GM12878 (cell line): ENCODE results near the gene FAT1. TPM values are rescaled to one million over a fixed set of nuclear protein-coding genes. Genes with fewer than 3 reads are reported as not detected.

Experiments used
- ATAC-seq: fragments of 200-7000 bp; cut with Tn5 transposase; 3 replicates; pipeline ENCODE4 v1.9.1; 2020; ENCODE audit warnings: mild to moderate bottlenecking, moderate library complexity
- BruUV-seq: library from RNA; stranded (reverse); fragments of 400-500 nt; replicated peaks from 2 replicates; lab custom pipeline; 2021; lab: Mats Ljungman, UMichigan
- CTCF ChIA-PET: fragments of 300-600 bp; sonication (Branson Sonifier 250); formaldehyde crosslinking; extraction: SDS; loops from one replicate; lab custom pipeline; 2021; ENCODE audit warnings: inconsistent platforms; lab: Yijun Ruan, JAX
- POLR2A ChIA-PET: fragments of 350-600 bp; formaldehyde crosslinking; extraction: SDS; loops from one replicate; lab custom pipeline; 2021; ENCODE audit warnings: inconsistent platforms; lab: Charles Lee
- RAD21 ChIA-PET: fragments of 300-600 bp; sonication (Branson Sonifier 250); formaldehyde crosslinking; loops from one replicate; lab custom pipeline; 2023; ENCODE audit warnings: antibody characterized with exemption; ENCODE audit not compliant: unreplicated experiment; lab: Charles Lee
- SMC1A ChIA-PET: fragments of 300-600 bp; sonication (Branson Sonifier 250); formaldehyde crosslinking; loops from one replicate; lab custom pipeline; 2023; ENCODE audit not compliant: unreplicated experiment, uncharacterized antibody; lab: Charles Lee
- DNase-seq: peaks from one replicate; pipeline ENCODE4 v3.0.0-alpha.2; 2011; ENCODE audit warnings: low read depth, low spot score
- FAIRE-seq: peaks from 3 replicates; lab custom pipeline; 2011; peaks lifted over from hg19 to GRCh38; lab: Jason Lieb, UNC
- H2AFZ ChIP-seq: 2 replicates; pipeline ENCODE4 v1.6.0; 2011; ENCODE audit warnings: low read depth, low read length, control low read depth; ENCODE audit not compliant: control insufficient read depth
- H3K27ac ChIP-seq: 2 replicates; pipeline ENCODE4 v1.5.1; 2011; ENCODE audit warnings: control low read depth; ENCODE audit not compliant: control insufficient read depth, insufficient read depth
- H3K27me3 ChIP-seq, 2 experiments: replicated peaks in 1 of 2; 2 replicates each; pipeline versions ENCODE4 v1.6.0 to v1.6.1; 2011; ENCODE audit warnings: low read length in 1 of 2; ENCODE audit not compliant: control insufficient read depth in 2 of 2, insufficient read depth in 2 of 2
- H3K36me3 ChIP-seq, 2 experiments: 2 replicates each; pipeline ENCODE4 v1.5.1; 2011; ENCODE audit warnings: low read length in 1 of 2; ENCODE audit not compliant: control insufficient read depth in 2 of 2, insufficient read depth in 2 of 2
- H3K4me1 ChIP-seq: 2 replicates; pipeline ENCODE4 v1.6.1; 2011; ENCODE audit warnings: mild to moderate bottlenecking, low read length, moderate library complexity, mixed read lengths; ENCODE audit not compliant: control insufficient read depth, insufficient read depth
- H3K4me2 ChIP-seq: 2 replicates; pipeline ENCODE4 v1.6.0; 2011; ENCODE audit warnings: control low read depth; ENCODE audit not compliant: control insufficient read depth, insufficient read depth
- H3K4me3 ChIP-seq: fragments of 200-600 bp; sonication (generic); 2 replicates; pipeline ENCODE4 v1.5.1; 2016
- H3K79me2 ChIP-seq: 2 replicates; pipeline ENCODE4 v1.6.0; 2011; ENCODE audit warnings: low read length; ENCODE audit not compliant: control insufficient read depth, insufficient read depth
- H3K9ac ChIP-seq: 2 replicates; pipeline ENCODE4 v1.8.0; 2011; ENCODE audit warnings: low read length, control low read depth, mixed read lengths; ENCODE audit not compliant: control insufficient read depth, insufficient read depth
- H3K9me3 ChIP-seq: replicated peaks from 3 replicates; pipeline ENCODE4 v1.5.1; 2011; ENCODE audit warnings: mild to moderate bottlenecking, low read length; ENCODE audit not compliant: control insufficient read depth, insufficient read depth
- H4K20me1 ChIP-seq: 2 replicates; pipeline ENCODE4 v1.6.0; 2011; ENCODE audit not compliant: control insufficient read depth, insufficient read depth
- BCL11A ChIP-seq: IDR thresholded peaks from 2 replicates; pipeline ENCODE4 v1.6.1; 2011; ENCODE audit warnings: low read depth, low read length
- EZH2 ChIP-seq: IDR thresholded peaks from 2 replicates; pipeline ENCODE4 v1.6.1; 2012; ENCODE audit warnings: low read depth, mild to moderate bottlenecking, control low read depth, inconsistent platforms, low read length, borderline replicate concordance; ENCODE audit not compliant: control insufficient read depth
- HDAC6 ChIP-seq: fragments of 200-600 bp; sonication (generic); IDR thresholded peaks from one replicate; pipeline ENCODE4 v1.8.0; 2017; ENCODE audit warnings: antibody characterized with exemption; ENCODE audit not compliant: unreplicated experiment
- LARP7 ChIP-seq: fragments of 450-650 bp; IDR thresholded peaks from 2 replicates; pipeline ENCODE4 v1.6.1; 2017; ENCODE audit warnings: mild to moderate bottlenecking
- MEF2B ChIP-seq: fragments of 450-650 bp; IDR thresholded peaks from 2 replicates; pipeline ENCODE4 v1.6.1; 2018; ENCODE audit warnings: mild to moderate bottlenecking, moderate library complexity; ENCODE audit not compliant: partially characterized antibody, poor library complexity, severe bottlenecking
- NR2C2 ChIP-seq: IDR thresholded peaks from 2 replicates; pipeline ENCODE4 v1.6.1; 2011; ENCODE audit warnings: borderline replicate concordance, low read depth; ENCODE audit not compliant: control insufficient read depth, insufficient read length
- POLR2A ChIP-seq: IDR thresholded peaks from 2 replicates; pipeline ENCODE4 v1.6.1; 2011; ENCODE audit warnings: low read depth, mild to moderate bottlenecking, low read length
- RB1 ChIP-seq: fragments of 450-650 bp; formaldehyde crosslinking; IDR thresholded peaks from 2 replicates; pipeline ENCODE4 v1.6.1; 2017; ENCODE audit warnings: mild to moderate bottlenecking, borderline replicate concordance
- SUPT20H ChIP-seq: IDR thresholded peaks from 2 replicates; pipeline ENCODE4 v1.6.1; 2011; ENCODE audit warnings: low read depth, mild to moderate bottlenecking, low read length, moderate library complexity, borderline replicate concordance; ENCODE audit not compliant: control insufficient read depth
- TARDBP ChIP-seq: IDR thresholded peaks from 2 replicates; pipeline ENCODE4 v1.6.1; 2016; ENCODE audit warnings: borderline replicate concordance
- YBX1 ChIP-seq: fragments of 450-650 bp; IDR thresholded peaks from 2 replicates; pipeline ENCODE4 v1.6.1; 2016; ENCODE audit warnings: antibody characterized with exemption
- YY1 ChIP-seq: IDR thresholded peaks from 2 replicates; pipeline ENCODE4 v1.6.1; 2011; ENCODE audit warnings: low read depth, mild to moderate bottlenecking, low read length
- ZBED1 ChIP-seq: IDR thresholded peaks from 2 replicates; pipeline ENCODE4 v1.6.1; 2016; ENCODE audit warnings: borderline replicate concordance
- ZNF207 ChIP-seq: fragments of 450-650 bp; IDR thresholded peaks from 2 replicates; pipeline ENCODE4 v1.6.1; 2014; ENCODE audit warnings: antibody characterized with exemption, mild to moderate bottlenecking, borderline replicate concordance
- ZNF217 ChIP-seq: fragments of 450-650 bp; IDR thresholded peaks from 2 replicates; pipeline ENCODE4 v1.6.1; 2017; ENCODE audit warnings: antibody characterized with exemption, mild to moderate bottlenecking
- WGBS: methylation state at CpG from one replicate; pipeline ENCODE4 v1.1.6; 2016; ENCODE audit warnings: low lambda C conversion rate; ENCODE audit not compliant: insufficient replicate concordance, insufficient coverage; ENCODE audit errors: missing lambda C conversion rate; 5-methylcytosine and 5-hydroxymethylcytosine counted together
- in situ Hi-C: fragments of 300-500 bp; cut with MboI; formaldehyde crosslinking; loops from 9 replicates; pipeline ENCODE4 v1.14.3; 2018; ENCODE audit warnings: mixed read lengths
- intact Hi-C: fragments of 100-400 bp; cut with micrococcal nuclease; formaldehyde crosslinking; loops from one replicate; pipeline ENCODE4 v1.14.2; 2022; ENCODE audit not compliant: unreplicated experiment
- polyA plus RNA-seq, 11 experiments: library from polyadenylated mRNA; depleted of rRNA in 4 of 11; unstranded in 6 of 11; stranded (reverse) in 5 of 11; fragments of >200 nt; fragmentation: Nextera tagmentation in 4 of 11; fragmentation: Illumina TruSeq in 1 of 11; extraction: Ambion mirVana in 4 of 11; extraction: Trizol in 1 of 11; gene quantifications; 1 replicate in 1 of 11; 2 replicates in 10 of 11; pipeline versions ENCODE4 v1.2.1 to v1.2.3, GENCODE V29; 2011 to 2016; ENCODE audit warnings: inconsistent platforms in 2 of 11, missing spikeins in 2 of 11, low read depth in 1 of 11
- total RNA-seq, 4 experiments: library from RNA; depleted of rRNA in 3 of 4; stranded (reverse); fragments of >200 nt in 3 of 4; fragmentation: Illumina TruSeq in 1 of 4; extraction: Trizol in 1 of 4; gene quantifications; 2 replicates each; pipeline versions ENCODE4 v1.2.1 to v1.2.3, GENCODE V29; 2013 to 2021
- TF ChIP-seq, protein P1 (sequence below): fragments of 450-650 bp; IDR thresholded peaks from 2 replicates; pipeline ENCODE4 v1.6.1; 2016; ENCODE audit warnings: mild to moderate bottlenecking
- TF ChIP-seq, protein P2 (sequence below): IDR thresholded peaks from 2 replicates; pipeline ENCODE4 v1.6.1; 2012; ENCODE audit warnings: low read depth, low read length, improper control_type of control experiment
- TF ChIP-seq, protein P3 (sequence below): fragments of 450-650 bp; IDR thresholded peaks from 2 replicates; pipeline ENCODE4 v1.6.1; 2017; ENCODE audit warnings: borderline replicate concordance
- TF ChIP-seq, protein P4 (sequence below): IDR thresholded peaks from 2 replicates; pipeline ENCODE4 v1.6.1; 2012; ENCODE audit warnings: low read depth, low read length, improper control_type of control experiment

The FAT1 gene
- total and polyA plus RNA-seq, 10 of the 15 experiments (the other 5 are each of a cell fraction or from before 2014, with no cell fraction given): 0.04 to 11.8 (median 0.11) TPM; not detected in 1

GRCh38 chr4:186693894-186694293 lies 29.8 kb downstream of the FAT1 start (continued):
- no peak for TF ChIP-seq EZH2
- TF ChIP-seq POLR2A: no peak
- no peak for TF ChIP-seq ZNF217
- no peak for TF ChIP-seq SUPT20H
- no peak for TF ChIP-seq LARP7

DNA sequence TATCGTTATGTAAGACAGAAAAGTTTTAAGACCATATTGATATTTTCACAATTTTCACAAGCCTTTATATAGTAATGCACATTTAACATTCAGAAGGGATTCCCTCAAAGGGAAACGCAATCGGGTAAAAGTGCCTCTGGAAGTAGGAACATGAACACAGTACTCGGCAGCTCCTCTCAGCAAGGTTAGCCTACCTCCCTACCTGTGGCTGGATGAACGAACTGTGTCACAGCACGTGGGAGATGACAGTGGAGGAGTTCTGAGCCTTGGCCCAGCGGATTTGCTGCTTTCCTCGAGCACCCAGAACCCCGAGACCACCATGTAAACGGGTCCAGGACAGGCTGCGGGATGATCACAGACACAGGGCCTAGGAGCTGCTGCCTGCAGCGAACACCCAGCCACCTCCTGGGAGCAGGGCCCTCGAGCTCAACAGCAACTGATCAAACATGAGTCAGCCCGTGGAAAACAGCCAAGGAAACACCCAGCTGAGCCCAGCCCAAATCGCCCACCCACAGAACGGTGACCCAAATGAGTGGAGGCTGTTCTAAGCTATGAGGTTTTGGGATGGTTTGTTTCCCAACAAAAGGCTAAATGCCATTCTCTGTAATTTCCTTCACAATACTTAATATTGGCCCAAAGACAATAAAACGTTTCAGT lies 30.4 kb downstream of the FAT1 start:
- H3K4me2 ChIP-seq: no peak overlapping the region
- FAIRE-seq: no peak

More for the DNA sequence above, 30.4 kb downstream of the FAT1 start:
- H3K79me2 ChIP-seq: no peaks in the 10 kb centered on the region
- RAD21 ChIA-PET: no interaction called here
- SMC1A ChIA-PET: no interaction called here
- no peaks in the 10 kb centered on the region for H3K36me3 ChIP-seq
- H3K4me1 ChIP-seq: no peaks in the 10 kb centered on the region
- 10% methylated on average over 16 of the region's 17 CpGs for WGBS
- no peaks in the 10 kb centered on the region for H3K27me3 ChIP-seq
- no peaks in the 10 kb centered on the region for H4K20me1 ChIP-seq
- intact Hi-C loops: no loop called here
- CTCF ChIA-PET: no interaction called here
- no peak for ATAC-seq
- no peaks in the 10 kb centered on the region for H3K9me3 ChIP-seq
- H3K4me3 ChIP-seq: no peak overlapping the region
- H3K27ac ChIP-seq: no peak overlapping the region
- in situ Hi-C loops: no loop called here
- H3K9ac ChIP-seq: no peak overlapping the region
- DNase-seq: no peak
- POLR2A ChIA-PET: no interaction called here
- no TSS peak for BruUV-seq
- no peak for TF ChIP-seq YY1
- TF ChIP-seq, protein P1, sequence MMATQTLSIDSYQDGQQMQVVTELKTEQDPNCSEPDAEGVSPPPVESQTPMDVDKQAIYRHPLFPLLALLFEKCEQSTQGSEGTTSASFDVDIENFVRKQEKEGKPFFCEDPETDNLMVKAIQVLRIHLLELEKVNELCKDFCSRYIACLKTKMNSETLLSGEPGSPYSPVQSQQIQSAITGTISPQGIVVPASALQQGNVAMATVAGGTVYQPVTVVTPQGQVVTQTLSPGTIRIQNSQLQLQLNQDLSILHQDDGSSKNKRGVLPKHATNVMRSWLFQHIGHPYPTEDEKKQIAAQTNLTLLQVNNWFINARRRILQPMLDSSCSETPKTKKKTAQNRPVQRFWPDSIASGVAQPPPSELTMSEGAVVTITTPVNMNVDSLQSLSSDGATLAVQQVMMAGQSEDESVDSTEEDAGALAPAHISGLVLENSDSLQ: no peak
- no peak for TF ChIP-seq NR2C2
- TF ChIP-seq, protein P2, sequence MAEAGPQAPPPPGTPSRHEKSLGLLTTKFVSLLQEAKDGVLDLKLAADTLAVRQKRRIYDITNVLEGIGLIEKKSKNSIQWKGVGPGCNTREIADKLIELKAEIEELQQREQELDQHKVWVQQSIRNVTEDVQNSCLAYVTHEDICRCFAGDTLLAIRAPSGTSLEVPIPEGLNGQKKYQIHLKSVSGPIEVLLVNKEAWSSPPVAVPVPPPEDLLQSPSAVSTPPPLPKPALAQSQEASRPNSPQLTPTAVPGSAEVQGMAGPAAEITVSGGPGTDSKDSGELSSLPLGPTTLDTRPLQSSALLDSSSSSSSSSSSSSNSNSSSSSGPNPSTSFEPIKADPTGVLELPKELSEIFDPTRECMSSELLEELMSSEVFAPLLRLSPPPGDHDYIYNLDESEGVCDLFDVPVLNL: no peak
- no peak for TF ChIP-seq TARDBP
- no peak for TF ChIP-seq ZBED1
- no peak for TF ChIP-seq RB1
- TF ChIP-seq, protein P3, sequence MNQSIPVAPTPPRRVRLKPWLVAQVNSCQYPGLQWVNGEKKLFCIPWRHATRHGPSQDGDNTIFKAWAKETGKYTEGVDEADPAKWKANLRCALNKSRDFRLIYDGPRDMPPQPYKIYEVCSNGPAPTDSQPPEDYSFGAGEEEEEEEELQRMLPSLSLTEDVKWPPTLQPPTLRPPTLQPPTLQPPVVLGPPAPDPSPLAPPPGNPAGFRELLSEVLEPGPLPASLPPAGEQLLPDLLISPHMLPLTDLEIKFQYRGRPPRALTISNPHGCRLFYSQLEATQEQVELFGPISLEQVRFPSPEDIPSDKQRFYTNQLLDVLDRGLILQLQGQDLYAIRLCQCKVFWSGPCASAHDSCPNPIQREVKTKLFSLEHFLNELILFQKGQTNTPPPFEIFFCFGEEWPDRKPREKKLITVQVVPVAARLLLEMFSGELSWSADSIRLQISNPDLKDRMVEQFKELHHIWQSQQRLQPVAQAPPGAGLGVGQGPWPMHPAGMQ: no peak
- TF ChIP-seq BCL11A: no peak
- TF ChIP-seq YBX1: no peak
- TF ChIP-seq MEF2B: no peak
- TF ChIP-seq, protein P4, sequence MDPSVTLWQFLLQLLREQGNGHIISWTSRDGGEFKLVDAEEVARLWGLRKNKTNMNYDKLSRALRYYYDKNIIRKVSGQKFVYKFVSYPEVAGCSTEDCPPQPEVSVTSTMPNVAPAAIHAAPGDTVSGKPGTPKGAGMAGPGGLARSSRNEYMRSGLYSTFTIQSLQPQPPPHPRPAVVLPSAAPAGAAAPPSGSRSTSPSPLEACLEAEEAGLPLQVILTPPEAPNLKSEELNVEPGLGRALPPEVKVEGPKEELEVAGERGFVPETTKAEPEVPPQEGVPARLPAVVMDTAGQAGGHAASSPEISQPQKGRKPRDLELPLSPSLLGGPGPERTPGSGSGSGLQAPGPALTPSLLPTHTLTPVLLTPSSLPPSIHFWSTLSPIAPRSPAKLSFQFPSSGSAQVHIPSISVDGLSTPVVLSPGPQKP: no peak
- no peak for TF ChIP-seq ZNF207
- no peak for TF ChIP-seq HDAC6
- H2AFZ ChIP-seq: no peak overlapping the region
